Thyroid gland (tissue), 4 donors: Measurements from ENCODE around the gene SPEF2. TPM values are rescaled to one million over a fixed set of nuclear protein-coding genes. Genes with fewer than 3 reads are reported as not detected.

Experiments used
- DNase-seq, 2 donors: peaks; one replicate each; pipeline ENCODE4 v3.0.0-alpha.2; 2019
- H3K27ac ChIP-seq, 3 donors: fragments of 200-600 bp; sonication (generic); 1 replicate in 2 of 3; 2 replicates in 1 of 3; pipeline ENCODE4 v1.5.1; 2016 to 2019; ENCODE audit warnings: mild to moderate bottlenecking in 1 of 3, moderate library complexity in 1 of 3
- H3K27me3 ChIP-seq: fragments of 200-600 bp; sonication (generic); one replicate; pipeline ENCODE4 v1.5.1; 2019
- H3K36me3 ChIP-seq, 2 donors: fragments of 200-600 bp; sonication (generic); one replicate each; pipeline ENCODE4 v1.5.1; 2016 to 2019
- H3K4me1 ChIP-seq, 2 donors: fragments of 200-600 bp; sonication (generic); one replicate each; pipeline ENCODE4 v1.5.1; 2017 to 2019
- H3K4me3 ChIP-seq, 3 donors: fragments of 200-600 bp; sonication (generic); replicated peaks in 1 of 3; 1 replicate in 2 of 3; 2 replicates in 1 of 3; pipeline ENCODE4 v1.5.1; 2016; ENCODE audit warnings: mild to moderate bottlenecking in 1 of 3
- H3K9me3 ChIP-seq: fragments of 200-600 bp; sonication (generic); one replicate; pipeline ENCODE4 v1.5.1; 2017
- POLR2A ChIP-seq, 2 donors: fragments of 450-650 bp; IDR thresholded peaks; one replicate each; pipeline ENCODE4 v1.6.1; 2017; ENCODE audit warnings: antibody characterized with exemption in 2 of 2, mild to moderate bottlenecking in 2 of 2, moderate library complexity in 1 of 2
- WGBS, 2 donors: methylation state at CpG; one replicate each; pipeline ENCODE4 v1.1.5; 2017; 5-methylcytosine and 5-hydroxymethylcytosine counted together
- intact Hi-C: fragments of 100-400 bp; cut with DNase I; formaldehyde crosslinking; loops from one replicate; pipeline ENCODE4 v1.15.1; 2023
- small RNA-seq: library from RNA; depleted of rRNA; stranded (forward); fragments of <200 nt; gene quantifications from one replicate; pipeline ENCODE3, GENCODE V24; 2016
- total RNA-seq, 4 donors: library from RNA; depleted of rRNA; stranded (reverse); fragments of >200 nt; gene quantifications; one replicate each; pipeline ENCODE4 v1.2.3, GENCODE V29; 2016
- TF ChIP-seq, protein P1 (sequence below), 6 experiments: fragments of 200-600 bp in 3 of 6; fragments of 450-650 bp in 3 of 6; sonication (generic) in 3 of 6; IDR thresholded peaks; one replicate each; pipeline ENCODE4 v1.5.1; 2016 to 2019; ENCODE audit warnings: antibody characterized with exemption in 6 of 6, mild to moderate bottlenecking in 2 of 6, inconsistent platforms in 1 of 6, moderate library complexity in 1 of 6

SPEF2 gene
- total RNA-seq, 4 donors from 2014 or later = 17.7 to 39.5 (median 21.5) TPM

DNA sequence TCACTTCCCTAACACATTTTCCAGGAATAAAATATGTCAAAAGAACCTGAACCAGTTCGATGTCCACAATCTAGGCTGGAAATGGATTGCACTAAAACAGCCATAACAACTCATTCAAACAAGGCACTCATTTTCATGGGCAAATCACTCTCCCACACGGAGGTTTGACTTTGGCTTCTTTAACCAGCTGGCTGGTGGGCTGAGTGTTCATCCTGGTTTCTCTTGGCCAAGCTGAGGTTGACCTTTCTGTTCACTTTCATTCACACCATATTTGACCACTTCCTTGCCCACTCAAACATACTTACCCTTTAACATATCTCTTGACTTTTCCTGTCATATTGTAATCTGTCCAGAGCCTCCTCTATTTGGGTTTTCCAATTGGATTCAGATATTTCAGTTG lies 244.5 kb downstream of the SPEF2 start:
- no peaks in the 10 kb centered on the region for H3K27me3 ChIP-seq
- DNase-seq = no peak
- no peak overlapping the region for H3K4me3 ChIP-seq
- intact Hi-C loops = no loop called here
- no peak for TF ChIP-seq POLR2A (IDR thresholded peaks at IDR 0.05)
- TF ChIP-seq, protein P1, sequence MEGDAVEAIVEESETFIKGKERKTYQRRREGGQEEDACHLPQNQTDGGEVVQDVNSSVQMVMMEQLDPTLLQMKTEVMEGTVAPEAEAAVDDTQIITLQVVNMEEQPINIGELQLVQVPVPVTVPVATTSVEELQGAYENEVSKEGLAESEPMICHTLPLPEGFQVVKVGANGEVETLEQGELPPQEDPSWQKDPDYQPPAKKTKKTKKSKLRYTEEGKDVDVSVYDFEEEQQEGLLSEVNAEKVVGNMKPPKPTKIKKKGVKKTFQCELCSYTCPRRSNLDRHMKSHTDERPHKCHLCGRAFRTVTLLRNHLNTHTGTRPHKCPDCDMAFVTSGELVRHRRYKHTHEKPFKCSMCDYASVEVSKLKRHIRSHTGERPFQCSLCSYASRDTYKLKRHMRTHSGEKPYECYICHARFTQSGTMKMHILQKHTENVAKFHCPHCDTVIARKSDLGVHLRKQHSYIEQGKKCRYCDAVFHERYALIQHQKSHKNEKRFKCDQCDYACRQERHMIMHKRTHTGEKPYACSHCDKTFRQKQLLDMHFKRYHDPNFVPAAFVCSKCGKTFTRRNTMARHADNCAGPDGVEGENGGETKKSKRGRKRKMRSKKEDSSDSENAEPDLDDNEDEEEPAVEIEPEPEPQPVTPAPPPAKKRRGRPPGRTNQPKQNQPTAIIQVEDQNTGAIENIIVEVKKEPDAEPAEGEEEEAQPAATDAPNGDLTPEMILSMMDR (IDR thresholded peaks at IDR 0.05) = no peak
- 77 to 81% methylated on average over 2 of the region's 2 CpGs for WGBS, 2 donors
- H3K27ac ChIP-seq = no peak overlapping the region
- no peaks in the 10 kb centered on the region for H3K9me3 ChIP-seq
- no peaks in the 10 kb centered on the region for H3K36me3 ChIP-seq
- no peaks in the 10 kb centered on the region for H3K4me1 ChIP-seq

- no peak overlapping the region for H3K4me3 ChIP-seq
- intact Hi-C loops = no loop called here
- 48 to 57% methylated on average over 3 of the region's 3 CpGs for WGBS, 2 donors
Observed at GRCh38 chr5:35863159-35863558, 245.5 kb downstream of the SPEF2 start.

More at GRCh38 chr5:35863159-35863558, 245.5 kb downstream of the SPEF2 start:
- H3K4me1 ChIP-seq = no peaks in the 10 kb centered on the region
- peak in 1 of 2 donors; percentile 36 for DNase-seq
- no peaks in the 10 kb centered on the region for H3K36me3 ChIP-seq
- no peak overlapping the region for H3K27ac ChIP-seq
- TF ChIP-seq POLR2A (IDR thresholded peaks at IDR 0.05) = no peak
- TF ChIP-seq, protein P1 (IDR thresholded peaks at IDR 0.05) = no peak
- H3K27me3 ChIP-seq = no peaks in the 10 kb centered on the region
- H3K9me3 ChIP-seq = no peaks in the 10 kb centered on the region

Small RNA genes within 50 kb of the gene (small RNA-seq; reads per million reads assigned to genes)
- gene RNU7-130P = not detected

Other genes with a start within 250 kb of the SPEF2 start
- 10 to 100 TPM; 12.7 to 29.0 (median 15.1) TPM for gene IL7R, start 239.0 kb downstream of the SPEF2 start, total RNA-seq